KMS-11 (cell line): Measurements from ENCODE around the gene WIPI1.

Experiments used
- H2AFZ ChIP-seq: fragments of 200-600 bp; sonication (generic); 2 replicates; pipeline ENCODE4 v1.6.1; 2016; ENCODE audit warnings: antibody characterized with exemption, mixed run types, low read depth
- H3K27ac ChIP-seq: fragments of 200-600 bp; sonication (generic); 2 replicates; pipeline ENCODE4 v1.6.1; 2016; ENCODE audit warnings: mild to moderate bottlenecking, mixed run types
- H3K27me3 ChIP-seq: fragments of 200-600 bp; sonication (generic); 2 replicates; pipeline ENCODE4 v1.6.1; 2017; ENCODE audit warnings: mild to moderate bottlenecking, low read depth, mixed run types, moderate library complexity; ENCODE audit not compliant: insufficient read depth
- H3K36me3 ChIP-seq: fragments of 200-600 bp; sonication (generic); 2 replicates; pipeline ENCODE4 v1.6.1; 2017; ENCODE audit warnings: mild to moderate bottlenecking, mixed run types; ENCODE audit not compliant: insufficient read depth
- H3K4me1 ChIP-seq: fragments of 200-600 bp; sonication (generic); 2 replicates; pipeline ENCODE4 v1.6.1; 2016; ENCODE audit warnings: mild to moderate bottlenecking, low read depth, mixed run types; ENCODE audit not compliant: poor library complexity, severe bottlenecking
- H3K4me2 ChIP-seq: fragments of 200-600 bp; sonication (generic); 2 replicates; pipeline ENCODE4 v1.7.0; 2016; ENCODE audit warnings: mild to moderate bottlenecking, mixed run types
- H3K4me3 ChIP-seq: fragments of 200-600 bp; sonication (generic); IDR thresholded peaks from 2 replicates; pipeline ENCODE4 v1.6.1; 2017; ENCODE audit warnings: low read depth, low read length, mixed read lengths; ENCODE audit not compliant: insufficient read depth
- H3K79me2 ChIP-seq: fragments of 200-600 bp; sonication (generic); 2 replicates; pipeline ENCODE4 v1.6.1; 2016; ENCODE audit warnings: low read depth, mixed run types; ENCODE audit not compliant: insufficient read depth
- H3K9ac ChIP-seq: fragments of 200-600 bp; sonication (generic); 2 replicates; pipeline ENCODE4 v1.6.1; 2016; ENCODE audit warnings: mild to moderate bottlenecking, mixed run types
- H4K20me1 ChIP-seq: fragments of 200-600 bp; sonication (generic); 2 replicates; pipeline ENCODE4 v1.6.1; 2016; ENCODE audit warnings: mild to moderate bottlenecking, mixed run types; ENCODE audit not compliant: insufficient read depth
- TF ChIP-seq, protein P1 (sequence below): fragments of 200-600 bp; sonication (generic); conservative IDR thresholded peaks from 2 replicates; pipeline ENCODE4 v1.6.1; 2017; ENCODE audit warnings: low read depth, mild to moderate bottlenecking, antibody characterized with exemption, low read length, moderate library complexity, mixed read lengths

The WIPI1 gene

GRCh38 chr17:68432086-68432864 lies 25.0 kb downstream of the WIPI1 start:
- TF ChIP-seq, protein P1, sequence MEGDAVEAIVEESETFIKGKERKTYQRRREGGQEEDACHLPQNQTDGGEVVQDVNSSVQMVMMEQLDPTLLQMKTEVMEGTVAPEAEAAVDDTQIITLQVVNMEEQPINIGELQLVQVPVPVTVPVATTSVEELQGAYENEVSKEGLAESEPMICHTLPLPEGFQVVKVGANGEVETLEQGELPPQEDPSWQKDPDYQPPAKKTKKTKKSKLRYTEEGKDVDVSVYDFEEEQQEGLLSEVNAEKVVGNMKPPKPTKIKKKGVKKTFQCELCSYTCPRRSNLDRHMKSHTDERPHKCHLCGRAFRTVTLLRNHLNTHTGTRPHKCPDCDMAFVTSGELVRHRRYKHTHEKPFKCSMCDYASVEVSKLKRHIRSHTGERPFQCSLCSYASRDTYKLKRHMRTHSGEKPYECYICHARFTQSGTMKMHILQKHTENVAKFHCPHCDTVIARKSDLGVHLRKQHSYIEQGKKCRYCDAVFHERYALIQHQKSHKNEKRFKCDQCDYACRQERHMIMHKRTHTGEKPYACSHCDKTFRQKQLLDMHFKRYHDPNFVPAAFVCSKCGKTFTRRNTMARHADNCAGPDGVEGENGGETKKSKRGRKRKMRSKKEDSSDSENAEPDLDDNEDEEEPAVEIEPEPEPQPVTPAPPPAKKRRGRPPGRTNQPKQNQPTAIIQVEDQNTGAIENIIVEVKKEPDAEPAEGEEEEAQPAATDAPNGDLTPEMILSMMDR = 0 out of 2 replicates have a peak, but pooled peaks have one; percentile 2
- no peaks in the 10 kb centered on the region for H3K36me3 ChIP-seq
- no peak overlapping the region for H3K27ac ChIP-seq
- no peak overlapping the region for H3K9ac ChIP-seq
- H4K20me1 ChIP-seq = no peaks in the 10 kb centered on the region
- H3K4me1 ChIP-seq = peaks cover 23% of the 10 kb centered on the region
- H3K4me3 ChIP-seq = no peak overlapping the region
- H3K27me3 ChIP-seq = no peaks in the 10 kb centered on the region
- no peaks in the 10 kb centered on the region for H3K79me2 ChIP-seq
- H2AFZ ChIP-seq = no peak overlapping the region
- no peak overlapping the region for H3K4me2 ChIP-seq

DNA sequence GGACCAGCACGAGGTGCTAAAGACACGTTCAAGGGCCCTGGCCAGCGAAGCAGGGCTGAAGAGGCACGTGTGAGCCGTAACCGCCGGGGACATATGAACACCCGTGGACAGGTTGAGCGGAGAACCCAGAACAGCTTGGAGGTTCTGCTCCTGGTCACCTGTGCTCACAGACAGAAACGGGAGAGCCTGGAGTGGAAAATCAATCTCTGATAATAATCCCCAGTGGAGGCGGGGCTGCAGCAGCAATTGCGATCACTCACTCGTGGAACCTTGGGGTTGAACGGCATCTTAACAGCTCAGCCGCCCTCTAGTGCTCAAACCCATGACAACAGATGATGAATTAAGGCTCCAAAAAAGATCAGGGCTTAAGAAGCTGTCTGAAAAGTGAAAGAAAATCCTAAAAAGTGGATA lies 25.6 kb downstream of the WIPI1 start:
- H3K36me3 ChIP-seq = no peaks in the 10 kb centered on the region
- TF ChIP-seq, protein P1 = 0 out of 2 replicates have a peak, but pooled peaks have one; percentile 18
- H3K4me2 ChIP-seq = no peak overlapping the region
- H3K27me3 ChIP-seq = no peaks in the 10 kb centered on the region
- H4K20me1 ChIP-seq = no peaks in the 10 kb centered on the region
- no peak overlapping the region for H3K27ac ChIP-seq
- peaks cover 17% of the 10 kb centered on the region for H3K4me1 ChIP-seq
- no peak overlapping the region for H3K4me3 ChIP-seq
- no peak overlapping the region for H2AFZ ChIP-seq
- H3K9ac ChIP-seq = no peak overlapping the region
- no peaks in the 10 kb centered on the region for H3K79me2 ChIP-seq

GRCh38 chr17:68431045-68431608 lies 26.2 kb downstream of the WIPI1 start:
- Histone ChIP-seq H3K27ac (no peak overlapping the region), H3K79me2 (no peaks in the 10 kb centered on the region)
- TF ChIP-seq, protein P1 = no peak

DNA sequence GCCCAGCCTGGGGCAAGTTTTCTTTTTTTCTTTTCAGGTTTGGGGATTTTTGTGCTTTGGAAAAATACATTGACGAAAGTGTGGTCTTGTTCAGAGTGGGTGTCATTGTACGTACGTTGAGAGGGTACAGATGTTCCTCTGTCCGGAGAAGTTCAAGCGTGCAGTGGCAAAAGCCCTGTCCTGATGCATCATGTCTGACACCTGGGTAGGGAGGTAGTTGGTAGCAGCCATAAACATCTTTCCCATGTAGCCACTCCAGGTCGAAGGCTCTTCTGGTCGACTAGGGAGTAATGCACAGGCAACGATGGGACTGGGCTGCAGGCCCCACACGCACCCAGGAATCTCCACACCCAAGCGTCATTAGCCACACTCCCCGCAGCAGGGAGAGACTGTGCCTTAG lies 27.4 kb downstream of the WIPI1 start:
- H3K4me1 ChIP-seq = no peaks in the 10 kb centered on the region
- H3K27me3 ChIP-seq = no peaks in the 10 kb centered on the region
- no peak overlapping the region for H3K4me2 ChIP-seq
- H4K20me1 ChIP-seq = no peaks in the 10 kb centered on the region
- H2AFZ ChIP-seq = no peak overlapping the region
- TF ChIP-seq, protein P1 = no peak
- no peaks in the 10 kb centered on the region for H3K36me3 ChIP-seq
- H3K79me2 ChIP-seq = no peaks in the 10 kb centered on the region
- no peak overlapping the region for H3K27ac ChIP-seq
- H3K9ac ChIP-seq = no peak overlapping the region
- H3K4me3 ChIP-seq = no peak overlapping the region

More at GRCh38 chr17:68431045-68431608, 26.2 kb downstream of the WIPI1 start:
- Histone ChIP-seq H4K20me1 (no peaks in the 10 kb centered on the region), H2AFZ (no peak overlapping the region), H3K9ac (no peak overlapping the region), H3K4me3 (no peak overlapping the region), H3K36me3 (no peaks in the 10 kb centered on the region), H3K27me3 (no peaks in the 10 kb centered on the region), H3K4me1 (peaks cover 11% of the 10 kb centered on the region), H3K4me2 (no peak overlapping the region)
